Colonic mucosa (tissue), 4 donors: ENCODE results near the gene JAKMIP1. TPM values are rescaled to one million over a fixed set of nuclear protein-coding genes. Genes with fewer than 3 reads are reported as not detected.

Experiments used
- DNase-seq: peaks from one replicate; pipeline ENCODE4 v3.0.0-alpha.2; 2020
- H3K27ac ChIP-seq: fragments of 200-600 bp; one replicate; pipeline ENCODE4 v1.8.0; 2021
- H3K27me3 ChIP-seq: fragments of 200-600 bp; one replicate; pipeline ENCODE4 v1.8.0; 2021
- H3K36me3 ChIP-seq: fragments of 200-600 bp; one replicate; pipeline ENCODE4 v1.8.0; 2021
- H3K4me1 ChIP-seq: fragments of 200-600 bp; one replicate; pipeline ENCODE4 v1.8.0; 2021; ENCODE audit warnings: mild to moderate bottlenecking
- H3K4me3 ChIP-seq: fragments of 200-600 bp; one replicate; pipeline ENCODE4 v1.8.0; 2021
- H3K9ac ChIP-seq, 2 donors: one replicate each; pipeline ENCODE4 v1.7.0; 2013; ENCODE audit warnings: control low read depth in 2 of 2, low read depth in 2 of 2, low read length in 2 of 2
- H3K9me3 ChIP-seq: fragments of 200-600 bp; one replicate; pipeline ENCODE4 v1.8.0; 2021
- intact Hi-C: fragments of 100-400 bp; cut with DNase I; formaldehyde crosslinking; loops from one replicate; pipeline ENCODE4 v1.14.1; 2022
- total RNA-seq, 2 donors: library from RNA; stranded (reverse); fragmentation: NEBNext Ultra II Directional in 1 of 2; extraction: Animal tissue kit (Norgen Biotek cat#: 25700) in 1 of 2; gene quantifications; one replicate each; pipeline ENCODE4 v1.2.1, GENCODE V29; 2021
- TF ChIP-seq, protein P1 (sequence below): fragments of 200-600 bp; IDR thresholded peaks from one replicate; pipeline ENCODE4 v1.8.0; 2022; ENCODE audit warnings: antibody characterized with exemption, mild to moderate bottlenecking
- donor health status: healthy.
- donor health status: DM: no; HTN: no; CAD: no.
- donor health status: DM: no; HTN: no; CAD: no.

Gene JAKMIP1
- total RNA-seq, 2 donors from 2014 or later, result 0.19 to 0.42 TPM

DNA sequence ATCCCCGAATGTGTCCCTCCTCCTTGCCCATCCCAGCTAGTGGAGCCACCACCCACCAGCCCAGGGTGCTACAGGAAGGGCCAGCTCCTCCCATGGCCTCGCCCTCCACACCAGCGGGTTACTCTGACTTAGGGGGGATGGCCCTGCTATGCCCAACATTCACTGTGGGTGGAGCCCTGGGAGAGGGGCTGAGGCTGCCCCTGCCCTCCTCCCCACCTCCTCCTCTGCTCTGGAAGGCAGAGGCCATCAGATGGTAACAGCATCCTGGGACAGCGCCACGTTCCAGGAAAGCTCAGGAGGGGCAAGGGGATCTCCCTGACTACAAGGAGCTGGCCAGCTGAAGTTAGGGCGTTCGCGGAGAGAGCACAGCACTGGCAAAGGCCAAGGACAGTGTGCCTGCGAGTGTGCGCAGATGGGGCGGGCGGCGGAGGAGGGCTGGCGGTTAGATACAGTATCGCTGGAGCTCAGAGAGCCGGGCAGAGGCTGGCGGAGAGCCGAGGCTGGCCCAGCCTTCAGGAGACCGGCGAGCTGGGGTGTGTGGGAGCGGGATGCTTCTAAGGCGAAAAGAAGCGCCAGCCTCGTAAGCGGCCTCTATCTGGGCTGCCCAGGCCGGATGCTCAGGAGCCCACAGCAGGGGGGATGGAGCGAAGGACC, 1.5 kb downstream of the JAKMIP1 start:
- Histone ChIP-seq H3K36me3 (no peaks in the 10 kb centered on the region), H3K27me3 (peaks cover 18% of the 10 kb centered on the region), H3K4me1 (peaks cover 3% of the 10 kb centered on the region), H3K4me3 (no peak overlapping the region), H3K9ac (no peak overlapping the region), H3K27ac (no peak overlapping the region), H3K9me3 (no peaks in the 10 kb centered on the region)
- no peak for DNase-seq
- intact Hi-C loops, result no loop called here
- TF ChIP-seq, protein P1, sequence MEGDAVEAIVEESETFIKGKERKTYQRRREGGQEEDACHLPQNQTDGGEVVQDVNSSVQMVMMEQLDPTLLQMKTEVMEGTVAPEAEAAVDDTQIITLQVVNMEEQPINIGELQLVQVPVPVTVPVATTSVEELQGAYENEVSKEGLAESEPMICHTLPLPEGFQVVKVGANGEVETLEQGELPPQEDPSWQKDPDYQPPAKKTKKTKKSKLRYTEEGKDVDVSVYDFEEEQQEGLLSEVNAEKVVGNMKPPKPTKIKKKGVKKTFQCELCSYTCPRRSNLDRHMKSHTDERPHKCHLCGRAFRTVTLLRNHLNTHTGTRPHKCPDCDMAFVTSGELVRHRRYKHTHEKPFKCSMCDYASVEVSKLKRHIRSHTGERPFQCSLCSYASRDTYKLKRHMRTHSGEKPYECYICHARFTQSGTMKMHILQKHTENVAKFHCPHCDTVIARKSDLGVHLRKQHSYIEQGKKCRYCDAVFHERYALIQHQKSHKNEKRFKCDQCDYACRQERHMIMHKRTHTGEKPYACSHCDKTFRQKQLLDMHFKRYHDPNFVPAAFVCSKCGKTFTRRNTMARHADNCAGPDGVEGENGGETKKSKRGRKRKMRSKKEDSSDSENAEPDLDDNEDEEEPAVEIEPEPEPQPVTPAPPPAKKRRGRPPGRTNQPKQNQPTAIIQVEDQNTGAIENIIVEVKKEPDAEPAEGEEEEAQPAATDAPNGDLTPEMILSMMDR, result no peak

DNA sequence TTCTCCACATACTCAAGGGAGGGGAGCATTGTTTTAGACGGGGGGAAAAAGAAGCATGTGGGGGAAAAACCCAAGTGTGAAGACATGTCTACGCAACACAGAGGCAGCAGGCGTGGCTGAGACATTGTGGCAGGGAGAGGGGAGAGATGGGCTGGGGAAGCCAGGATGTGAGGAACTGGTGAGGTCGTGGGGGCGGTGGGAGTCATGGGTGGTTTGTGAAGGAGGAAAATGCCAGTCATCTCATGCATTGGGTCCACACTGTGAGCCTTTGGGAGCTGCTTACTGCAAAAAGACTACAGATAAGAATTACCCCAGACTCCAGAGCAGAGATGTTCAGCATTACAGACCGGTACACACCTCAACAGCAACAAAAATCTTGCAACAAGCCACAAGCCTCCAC, 2.1 kb downstream of the JAKMIP1 start:
- H3K4me1 ChIP-seq, result peaks cover 3% of the 10 kb centered on the region
- H3K4me3 ChIP-seq, result no peak overlapping the region
- DNase-seq, result no peak
- no peak overlapping the region for H3K9ac ChIP-seq
- intact Hi-C loops, result no loop called here
- H3K9me3 ChIP-seq, result no peaks in the 10 kb centered on the region
- no peak overlapping the region for H3K27ac ChIP-seq
- no peaks in the 10 kb centered on the region for H3K36me3 ChIP-seq
- peaks cover 18% of the 10 kb centered on the region for H3K27me3 ChIP-seq
- TF ChIP-seq, protein P1, result no peak

DNA sequence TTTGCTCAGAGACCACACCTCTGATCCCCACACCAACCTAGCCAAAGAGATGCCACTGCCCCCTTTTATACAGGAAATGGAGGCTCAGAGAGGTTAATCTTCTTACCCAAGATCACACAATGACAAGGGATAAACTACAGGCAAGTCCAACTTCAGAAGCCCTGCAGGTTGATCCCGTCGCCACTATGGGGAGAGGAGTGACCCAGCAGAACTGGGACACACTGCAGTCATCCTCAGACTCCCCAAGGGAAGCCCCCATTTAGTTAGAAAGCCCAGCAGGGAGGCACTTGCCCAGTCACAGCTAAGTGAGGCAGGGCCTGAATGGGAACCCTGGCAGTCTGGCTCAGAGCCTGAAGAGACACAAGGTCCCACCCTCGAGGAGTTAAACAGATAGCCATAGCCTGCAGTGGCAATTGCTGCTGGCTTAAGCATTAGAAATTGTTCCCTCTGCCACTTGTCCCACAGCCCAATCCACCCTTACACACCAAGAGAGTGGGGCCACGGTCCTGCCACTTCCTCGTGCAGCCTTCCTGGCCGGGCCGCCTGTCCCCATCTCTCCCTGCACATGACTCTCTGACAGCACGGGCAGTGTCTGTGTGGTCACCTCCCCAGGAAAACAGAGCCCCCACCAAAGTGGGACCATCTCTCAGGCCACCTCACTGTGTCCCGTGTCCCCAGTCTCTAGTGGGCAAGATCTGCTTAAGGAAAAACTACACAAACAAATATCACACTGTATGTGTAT, 2.7 kb downstream of the JAKMIP1 start:
- H3K9ac ChIP-seq, result no peak overlapping the region
- DNase-seq, result no peak
- no peak overlapping the region for H3K4me3 ChIP-seq
- H3K4me1 ChIP-seq, result peaks cover 3% of the 10 kb centered on the region
- H3K27ac ChIP-seq, result no peak overlapping the region
- peaks cover 18% of the 10 kb centered on the region for H3K27me3 ChIP-seq
- intact Hi-C loops, result no loop called here
- H3K9me3 ChIP-seq, result no peaks in the 10 kb centered on the region
- no peaks in the 10 kb centered on the region for H3K36me3 ChIP-seq
- TF ChIP-seq, protein P1, result no peak

DNA sequence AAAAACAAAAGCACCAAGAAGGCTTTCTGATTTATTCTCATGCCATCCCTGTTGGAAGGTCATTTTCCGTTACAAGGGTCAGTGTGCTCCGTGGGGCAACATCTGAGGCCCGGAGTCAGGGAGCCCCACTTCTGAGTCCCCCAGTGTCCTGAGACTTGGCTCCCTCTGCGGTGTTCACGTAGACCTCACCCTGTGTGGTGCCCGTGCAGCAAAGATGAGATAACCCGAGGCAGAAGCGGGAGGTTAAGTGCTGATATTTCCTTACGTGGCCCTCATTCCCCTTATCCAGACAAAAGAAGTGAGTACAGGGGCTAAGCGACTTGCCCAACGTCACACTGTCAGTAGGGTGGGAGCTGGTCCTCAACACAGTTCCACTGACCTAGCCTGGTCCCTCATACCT, 3.5 kb downstream of the JAKMIP1 start:
- H3K9me3 ChIP-seq, result no peaks in the 10 kb centered on the region
- no peaks in the 10 kb centered on the region for H3K36me3 ChIP-seq
- no peak for DNase-seq
- no peak overlapping the region for H3K4me3 ChIP-seq
- peaks cover 3% of the 10 kb centered on the region for H3K4me1 ChIP-seq
- no peak overlapping the region for H3K27ac ChIP-seq
- TF ChIP-seq, protein P1, result no peak
- H3K9ac ChIP-seq, result no peak overlapping the region
- H3K27me3 ChIP-seq, result peaks cover 18% of the 10 kb centered on the region
- intact Hi-C loops, result no loop called here

DNA sequence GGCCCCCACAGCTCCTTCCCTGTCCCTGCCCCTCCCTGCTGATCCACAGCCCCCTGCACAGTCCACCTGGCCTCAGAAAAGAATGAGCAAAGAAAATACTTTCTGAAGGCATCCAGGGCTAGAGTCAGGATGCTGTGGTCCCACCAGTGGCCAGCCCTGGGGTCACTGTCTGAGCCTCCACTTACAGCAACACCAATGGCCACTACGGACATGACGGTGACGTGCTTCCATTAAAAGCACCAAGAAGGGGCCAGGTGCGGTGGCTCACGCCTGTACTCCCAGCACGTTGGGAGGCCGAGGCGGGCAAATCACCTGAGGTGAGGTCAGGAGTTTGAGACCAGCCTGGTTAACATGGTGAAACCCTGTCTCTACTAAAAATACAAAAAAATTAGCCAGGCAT, 4.0 kb downstream of the JAKMIP1 start:
- TF ChIP-seq, protein P1, result no peak
- Histone ChIP-seq H3K27ac (no peak overlapping the region), H3K4me1 (peaks cover 3% of the 10 kb centered on the region), H3K27me3 (peaks cover 18% of the 10 kb centered on the region), H3K4me3 (no peak overlapping the region), H3K9ac (no peak overlapping the region), H3K9me3 (no peaks in the 10 kb centered on the region), H3K36me3 (no peaks in the 10 kb centered on the region)
- no peak for DNase-seq
- intact Hi-C loops, result no loop called here
